ENCODE data around the gene S1PR3.

DNA sequence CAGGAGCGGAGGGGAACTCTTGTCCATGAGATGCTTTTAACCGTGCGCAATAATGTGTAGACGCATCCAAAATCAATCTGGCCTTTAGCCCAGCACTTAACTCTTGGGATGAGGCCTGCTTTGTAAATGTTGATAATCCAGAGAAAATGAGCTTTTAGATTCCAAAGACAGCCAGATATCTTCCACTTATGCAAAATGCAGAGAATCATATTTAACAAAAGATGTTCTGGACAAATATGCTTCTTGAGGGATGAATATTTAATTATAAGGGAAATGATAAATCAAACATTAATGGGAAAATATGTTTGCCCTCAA lies 5.6 kb downstream of the S1PR3 start:
- TF ChIP-seq POLR2AphosphoS5 (IDR thresholded peaks at IDR 0.05; ENCODE audit: borderline replicate concordance, low read depth, low read length) (no peak), EZH2 (IDR thresholded peaks at IDR 0.05) (no peak), FOXP2 (optimal IDR thresholded peaks at IDR 0.05; ENCODE audit: control extremely low read depth, extremely low read length, insufficient read depth) (no peak)

All from SK-N-MC (cell line).